GM21526 (cell line): ENCODE data around the gene NXF2.
"Not testable (repeated sequence)": the region's sequence is repeated elsewhere in the genome, so short reads cannot be mapped to it uniquely, and the experiment has no call there.

Experiments used
- ATAC-seq: cut with Tn5 transposase; IDR thresholded peaks from one replicate; pipeline ENCODE4 v1.9.1; 2021; ENCODE audit warnings: moderate library complexity; ENCODE audit not compliant: unreplicated experiment, low FRiP score

Gene NXF2

GRCh38 chrX:102246893-102247292, at the start of gene NXF2:
Gene NXF2 (plus strand): TSS chrX:102247167. CDS start chrX:102307079, 59,912 bp downstream.
- ATAC-seq: not testable (repeated sequence)

DNA sequence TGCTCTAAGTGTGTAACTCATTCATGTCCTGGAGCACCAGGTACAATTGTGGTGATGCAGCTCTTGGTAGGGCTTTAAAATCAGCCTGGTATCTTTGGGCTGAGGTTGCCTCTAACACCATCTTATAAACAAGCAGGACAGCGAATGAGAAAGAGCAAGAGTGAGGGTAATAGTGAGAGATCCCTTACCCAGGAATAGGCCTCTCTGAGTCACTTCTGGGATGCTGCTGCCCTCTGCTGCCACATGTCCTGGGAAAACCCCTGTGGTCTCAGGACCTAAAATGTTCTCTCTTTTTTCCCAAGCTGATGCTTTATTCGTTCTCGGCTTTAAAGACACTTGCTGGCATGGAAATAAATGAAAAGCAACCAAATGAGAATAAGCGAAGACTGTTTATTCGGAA, 39.0 kb upstream of the NXF2 start:
- not testable (repeated sequence) for ATAC-seq

DNA sequence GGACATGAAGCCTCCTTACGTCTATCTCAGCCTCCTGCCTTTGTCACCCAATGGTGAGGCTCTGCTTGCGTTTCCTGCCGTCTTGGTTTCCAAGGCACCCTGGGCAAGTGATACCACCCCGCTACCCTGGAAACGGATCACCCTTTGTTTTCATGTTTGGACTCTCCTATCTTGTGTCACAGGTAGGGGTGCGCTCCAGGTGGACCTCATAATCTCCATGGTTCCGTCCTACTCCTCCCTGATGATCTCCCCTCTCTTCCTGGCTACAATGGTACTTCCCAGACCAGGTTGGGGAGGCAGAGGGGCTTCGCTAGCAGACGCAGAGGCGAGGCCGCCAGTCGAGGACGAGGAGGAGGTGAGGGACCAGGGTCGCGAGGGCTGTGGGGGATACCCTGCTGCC, 32.0 kb upstream of the NXF2 start, which contains the start of gene TCP11X1:
TCP11X1 (plus strand) TSS at position 316 of the 400 bp plus-strand sequence.
- ATAC-seq: not testable (repeated sequence)

GRCh38 chrX:102216497-102216896, 30.5 kb upstream of the NXF2 start:
- not testable (repeated sequence) for ATAC-seq

GRCh38 chrX:102235678-102236077, 11.3 kb upstream of the NXF2 start:
- not testable (repeated sequence) for ATAC-seq

GRCh38 chrX:102240265-102240664, 6.7 kb upstream of the NXF2 start:
- not testable (repeated sequence) for ATAC-seq

DNA sequence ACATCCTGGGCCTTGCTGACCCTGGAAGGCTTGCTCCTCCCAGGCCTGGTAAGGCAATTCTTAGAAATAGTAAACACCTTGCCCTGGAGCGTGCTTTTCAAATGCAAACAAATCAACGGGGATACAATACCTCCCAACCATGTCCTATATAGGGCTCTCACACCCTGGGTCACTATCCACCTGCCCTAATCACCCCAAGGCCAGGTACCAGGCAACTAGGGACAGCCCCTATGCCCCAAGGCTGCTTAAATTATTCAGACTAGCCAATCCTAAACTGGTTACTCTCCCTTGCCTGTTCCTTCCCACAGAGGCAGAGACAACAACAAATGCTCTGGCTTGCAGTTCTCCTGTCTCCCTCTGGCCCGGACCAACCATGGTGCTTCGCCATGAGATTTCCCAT, 25.3 kb downstream of the NXF2 start:
- not testable (repeated sequence) for ATAC-seq

GRCh38 chrX:102338162-102338561, 91.2 kb downstream of the NXF2 start:
- no peak for ATAC-seq

GRCh38 chrX:102339312-102340298, 92.6 kb downstream of the NXF2 start:
- no peak for ATAC-seq

DNA sequence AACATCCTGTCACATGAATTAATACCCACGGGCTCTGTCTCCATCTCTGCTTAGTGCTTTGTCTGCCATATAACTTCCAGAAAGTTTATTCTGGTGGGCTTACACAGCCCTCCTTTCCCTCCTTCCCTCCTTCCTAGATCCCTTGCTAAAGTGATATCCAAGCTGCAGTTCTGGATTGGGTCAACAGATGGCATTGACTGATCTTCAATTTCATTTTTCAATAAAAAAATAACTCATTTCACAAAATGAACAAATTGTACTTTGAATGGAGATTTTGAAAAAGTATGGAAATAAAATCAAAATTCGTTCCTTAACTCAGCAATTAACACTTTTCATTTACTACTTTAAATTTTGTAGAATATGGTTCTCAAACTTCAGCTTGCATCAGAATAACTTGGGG, 94.9 kb downstream of the NXF2 start:
- ATAC-seq: no peak

- ATAC-seq: no peak
These were observed 98.9 kb downstream of the NXF2 start for GRCh38 chrX:102345916-102346315.
